ENCODE data around the gene ABHD17C. TPM values are rescaled to one million over a fixed set of nuclear protein-coding genes. Genes with fewer than 3 reads are reported as not detected.

Gene ABHD17C
- total RNA-seq, 1 donor from 2014 or later, result 12.5 TPM

GRCh38 chr15:80796407-80796806 is 101.3 kb downstream of the ABHD17C start:
- H3K9me3 ChIP-seq, result no peaks in the 10 kb centered on the region
- no peaks in the 10 kb centered on the region for H3K36me3 ChIP-seq
- H3K27ac ChIP-seq, result no peak overlapping the region
- H3K27me3 ChIP-seq, result no peaks in the 10 kb centered on the region
- no peak for DNase-seq (ENCODE audit: extremely low spot score in 2 of 2)
- no peak overlapping the region for H3K4me3 ChIP-seq
- intact Hi-C loops (cut with DNase I), result no loop called here
- TF ChIP-seq POLR2AphosphoS5 (IDR thresholded peaks at IDR 0.05; ENCODE audit: insufficient read depth in 1 of 2, low read depth in 1 of 2) (no peak), CTCF (IDR thresholded peaks at IDR 0.05) (no peak), POLR2A (IDR thresholded peaks at IDR 0.05) (no peak)
- H3K4me1 ChIP-seq, result no peaks in the 10 kb centered on the region

GRCh38 chr15:80798911-80799310 is 103.8 kb downstream of the ABHD17C start:
- no peak for DNase-seq (ENCODE audit: extremely low spot score in 2 of 2)
- H3K9me3 ChIP-seq, result no peaks in the 10 kb centered on the region
- no peaks in the 10 kb centered on the region for H3K27me3 ChIP-seq
- intact Hi-C loops (cut with DNase I), result no loop called here
- no peak overlapping the region for H3K27ac ChIP-seq
- no peak for TF ChIP-seq POLR2A (IDR thresholded peaks at IDR 0.05)
- TF ChIP-seq POLR2AphosphoS5 (IDR thresholded peaks at IDR 0.05; ENCODE audit: insufficient read depth in 1 of 2, low read depth in 1 of 2), result no peak
- no peak for TF ChIP-seq CTCF (IDR thresholded peaks at IDR 0.05)
- H3K36me3 ChIP-seq, result no peaks in the 10 kb centered on the region
- no peaks in the 10 kb centered on the region for H3K4me1 ChIP-seq
- no peak overlapping the region for H3K4me3 ChIP-seq

- DNase-seq (ENCODE audit: extremely low spot score in 2 of 2), result no peak
Observed at GRCh38 chr15:80800067-80800466, 105.0 kb downstream of the ABHD17C start.

GRCh38 chr15:80801891-80802680 is 107.0 kb downstream of the ABHD17C start:
- no peak for DNase-seq (ENCODE audit: extremely low spot score in 2 of 2)
- no peaks in the 10 kb centered on the region for H3K4me1 ChIP-seq
- intact Hi-C loops (cut with DNase I), result no loop called here
- no peaks in the 10 kb centered on the region for H3K27me3 ChIP-seq
- no peak overlapping the region for H3K4me3 ChIP-seq
- no peak overlapping the region for H3K27ac ChIP-seq
- no peaks in the 10 kb centered on the region for H3K36me3 ChIP-seq
- TF ChIP-seq POLR2A (IDR thresholded peaks at IDR 0.05), result no peak
- no peak for TF ChIP-seq CTCF (IDR thresholded peaks at IDR 0.05)
- TF ChIP-seq POLR2AphosphoS5 (IDR thresholded peaks at IDR 0.05; ENCODE audit: insufficient read depth in 1 of 2, low read depth in 1 of 2), result no peak
- no peaks in the 10 kb centered on the region for H3K9me3 ChIP-seq

More at GRCh38 chr15:80800067-80800466, 105.0 kb downstream of the ABHD17C start:
- Histone ChIP-seq H3K9me3 (no peaks in the 10 kb centered on the region), H3K4me1 (no peaks in the 10 kb centered on the region), H3K4me3 (no peak overlapping the region), H3K36me3 (no peaks in the 10 kb centered on the region), H3K27me3 (no peaks in the 10 kb centered on the region), H3K27ac (no peak overlapping the region)
- intact Hi-C loops (cut with DNase I), result no loop called here
- TF ChIP-seq POLR2AphosphoS5 (IDR thresholded peaks at IDR 0.05; ENCODE audit: insufficient read depth in 1 of 2, low read depth in 1 of 2) (no peak), POLR2A (IDR thresholded peaks at IDR 0.05) (no peak), CTCF (IDR thresholded peaks at IDR 0.05) (no peak)

Data from vagina (tissue), 2 donors.